ENCODE data around the gene GOLGA6A.

GOLGA6A gene

DNA sequence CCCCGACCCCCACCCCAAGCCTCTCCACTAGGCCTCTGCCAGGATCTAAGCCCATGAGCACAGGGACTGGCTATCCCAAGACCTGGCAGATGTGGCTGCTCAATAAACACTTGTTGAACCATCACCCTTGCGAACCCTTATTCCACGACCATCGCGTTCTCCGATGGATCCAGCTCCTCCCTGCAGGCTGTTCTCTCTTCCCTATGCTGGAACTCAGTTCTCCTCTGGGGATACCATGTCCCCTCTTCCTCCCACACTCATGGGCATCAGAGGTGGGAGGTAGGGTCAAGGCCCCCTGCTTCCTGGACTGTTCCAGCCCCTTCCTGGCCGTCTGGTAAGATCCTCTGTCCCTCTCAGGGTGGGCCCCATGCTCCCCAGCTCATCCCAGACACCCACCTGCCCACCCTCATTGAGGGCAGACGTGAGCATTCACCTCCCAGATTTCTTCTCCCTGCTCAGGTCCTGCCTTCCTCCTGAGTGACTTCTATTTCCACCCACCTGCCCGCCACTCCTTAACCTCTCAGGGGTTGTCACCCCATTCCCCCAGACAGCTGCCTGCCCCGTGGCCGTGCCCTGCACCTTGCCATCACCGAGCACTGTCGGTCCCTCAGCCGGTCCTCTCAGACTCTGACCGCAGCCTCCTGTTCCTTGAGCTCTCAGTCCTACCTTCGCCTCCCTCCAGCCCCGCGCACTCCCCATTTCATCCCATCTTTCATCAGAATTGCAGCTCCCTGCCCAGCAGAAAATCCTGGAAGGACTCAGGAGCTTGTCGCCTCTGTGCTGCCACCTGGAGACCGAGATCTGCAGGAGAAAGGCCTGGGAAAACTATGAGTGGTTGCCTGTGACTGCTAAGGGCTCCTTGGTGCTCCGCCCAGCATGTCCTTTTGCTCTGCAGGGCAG is 45.8 kb downstream of the GOLGA6A start:
- no peak for DNase-seq (ENCODE audit: low read depth)

GRCh38 chr15:74035121-74036017 is 47.0 kb downstream of the GOLGA6A start:
- DNase-seq (ENCODE audit: low read depth): no peak

GRCh38 chr15:74034206-74034755 is 48.1 kb downstream of the GOLGA6A start:
- no peak for DNase-seq (ENCODE audit: low read depth)

DNA sequence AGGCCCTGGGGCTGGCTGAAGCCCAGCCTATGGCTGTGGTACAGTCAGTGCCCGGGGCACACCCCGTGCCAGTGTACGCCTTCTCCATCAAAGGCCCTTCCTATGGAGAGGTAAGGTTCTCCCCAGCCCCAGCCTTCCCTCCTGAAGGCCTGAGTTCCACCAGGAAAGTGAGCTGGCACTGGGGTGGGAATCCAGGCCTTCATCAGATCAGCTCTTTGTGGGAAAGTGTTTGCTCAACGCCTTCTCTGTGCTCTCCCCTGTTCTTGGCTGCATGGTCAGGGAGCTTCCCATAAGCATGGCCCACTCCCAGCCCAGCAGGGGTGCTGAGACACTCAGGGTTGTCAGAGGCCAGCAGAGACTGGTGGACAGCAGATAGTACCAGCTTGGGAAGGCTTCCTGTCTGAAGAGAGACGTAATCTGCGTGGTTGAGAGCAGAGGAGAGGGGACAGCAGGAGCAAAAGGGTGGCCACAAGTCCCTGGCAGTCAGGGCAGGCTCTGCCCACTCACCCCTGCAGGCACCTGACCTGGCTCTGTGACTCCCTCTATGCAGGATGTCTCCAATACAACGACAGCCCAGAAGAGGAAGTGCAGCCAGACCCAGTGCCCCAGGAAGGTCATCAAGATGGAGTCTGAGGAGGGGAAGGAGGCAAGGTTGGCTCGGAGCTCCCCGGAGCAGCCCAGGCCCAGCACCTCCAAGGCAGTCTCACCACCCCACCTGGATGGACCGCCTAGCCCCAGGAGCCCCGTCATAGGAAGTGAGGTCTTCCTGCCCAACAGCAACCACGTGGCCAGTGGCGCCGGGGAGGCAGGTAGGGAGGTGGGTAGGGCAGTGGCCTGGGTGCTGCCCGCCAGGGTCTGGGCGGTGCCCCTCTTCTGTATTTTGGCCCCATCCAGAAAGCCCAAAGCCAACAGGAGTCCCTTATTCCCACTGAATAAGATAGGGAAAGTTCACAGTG is 49.5 kb downstream of the GOLGA6A start:
- no peak for DNase-seq (ENCODE audit: low read depth)

DNA sequence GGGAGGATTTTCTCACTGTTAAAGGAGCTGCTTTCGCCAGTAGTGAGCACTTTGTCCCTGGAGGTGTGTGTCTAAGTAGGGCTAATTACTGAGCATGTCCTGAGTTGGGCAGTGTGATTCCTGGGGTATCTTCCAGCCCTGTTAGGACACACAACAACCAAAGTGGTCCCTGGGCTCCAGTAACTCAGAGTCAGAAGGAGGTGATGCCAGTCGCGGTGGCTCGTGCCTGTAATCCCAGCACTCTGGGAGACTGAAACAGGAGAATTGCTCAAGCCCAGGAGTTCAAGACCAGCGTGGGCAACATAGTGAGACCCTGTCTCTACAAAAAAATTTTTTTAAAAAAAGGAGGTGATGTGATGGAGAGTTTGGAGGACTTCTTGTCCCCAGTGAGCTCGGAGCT is 50.3 kb downstream of the GOLGA6A start:
- no peak for DNase-seq (ENCODE audit: low read depth)

GRCh38 chr15:74028646-74029045 is 53.7 kb downstream of the GOLGA6A start:
- DNase-seq (ENCODE audit: low read depth): no peak

- no peak for DNase-seq (ENCODE audit: low read depth)
Measured at GRCh38 chr15:74027688-74028087, 54.7 kb downstream of the GOLGA6A start.

DNA sequence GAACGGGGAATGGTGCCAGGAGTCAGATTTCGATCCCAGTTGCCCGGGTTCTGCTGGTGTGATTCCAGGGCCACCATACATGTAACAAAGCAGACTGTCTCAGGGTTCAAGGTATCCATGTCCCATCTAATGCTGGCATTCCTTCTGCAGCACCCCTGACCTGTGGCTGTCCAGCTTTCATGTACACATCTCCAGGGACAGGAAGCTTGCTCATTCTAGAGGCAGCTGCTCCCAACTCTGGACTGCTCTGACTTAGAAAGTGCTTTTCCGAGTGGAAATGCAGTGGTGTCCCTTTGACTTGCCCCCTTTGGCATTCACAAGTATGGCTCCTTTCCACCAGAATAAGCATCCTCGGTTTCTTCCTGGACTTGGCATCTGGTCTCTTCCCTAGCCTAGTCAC is 56.9 kb downstream of the GOLGA6A start:
- DNase-seq (ENCODE audit: low read depth): no peak

- DNase-seq (ENCODE audit: low read depth): no peak
Measured at GRCh38 chr15:74024687-74025086, 57.7 kb downstream of the GOLGA6A start.

GRCh38 chr15:74022706-74023470 is 59.5 kb downstream of the GOLGA6A start:
- no peak for DNase-seq (ENCODE audit: low read depth)
